PFSK-1 (cell line): ENCODE data around the gene SLC6A7.

Experiments used
- FOXP2 ChIP-seq: optimal IDR thresholded peaks from 2 replicates; pipeline ENCODE3; 2011; ENCODE audit warnings: borderline replicate concordance, control low read depth, inconsistent platforms; ENCODE audit not compliant: insufficient read depth; ENCODE audit errors: extremely low read length, extremely low read depth
- POLR2AphosphoS5 ChIP-seq: IDR thresholded peaks from 2 replicates; pipeline ENCODE4 v1.6.1; 2012; ENCODE audit warnings: low read depth, mild to moderate bottlenecking, control low read depth, low read length, moderate library complexity
- REST ChIP-seq, 2 experiments: IDR thresholded peaks; 2 replicates each; pipeline versions ENCODE4 v1.6.1 to v1.8.0; 2011 to 2012; ENCODE audit warnings: low read depth in 2 of 2, low read length in 2 of 2, control low read depth in 1 of 2, inconsistent platforms in 1 of 2, mild to moderate bottlenecking in 1 of 2, moderate library complexity in 1 of 2; ENCODE audit not compliant: insufficient read depth in 1 of 2
- SIN3A ChIP-seq: IDR thresholded peaks from 2 replicates; pipeline ENCODE4 v1.6.1; 2012; ENCODE audit warnings: mild to moderate bottlenecking, low read length, moderate library complexity, borderline replicate concordance; ENCODE audit not compliant: insufficient read depth
- TAF1 ChIP-seq: IDR thresholded peaks from 2 replicates; pipeline ENCODE4 v1.6.1; 2012; ENCODE audit warnings: low read length, control low read depth, borderline replicate concordance; ENCODE audit not compliant: insufficient read depth

GRCh38 chr5:150188146-150188842, 1.6 kb upstream of the SLC6A7 start:
- TF ChIP-seq POLR2AphosphoS5: no peak
- TF ChIP-seq TAF1: no peak
- no peak for TF ChIP-seq SIN3A
- TF ChIP-seq REST (IDR thresholded peaks at IDR 0.05; ENCODE audit: insufficient read depth in 1 of 2, low read depth in 2 of 2, low read length in 2 of 2): no peak
- no peak for TF ChIP-seq FOXP2
